Keratinocyte (primary cell): ENCODE measurements around the gene RNU2-63P. TPM values are rescaled to one million over a fixed set of nuclear protein-coding genes. Genes with fewer than 3 reads are reported as not detected.

Experiments
- DNase-seq: peaks from one replicate; pipeline ENCODE4 v3.0.0-alpha.2; 2011; ENCODE audit warnings: low read depth, missing footprints, low spot score
- FAIRE-seq: peaks from 2 replicates; lab custom pipeline; 2011; peaks lifted over from hg19 to GRCh38; lab: Jason Lieb, UNC
- H2AFZ ChIP-seq: 2 replicates; pipeline ENCODE4 v1.6.0; 2012; ENCODE audit warnings: low read length, control low read depth, inconsistent platforms; ENCODE audit not compliant: control insufficient read depth
- H3K27ac ChIP-seq: 2 replicates; pipeline ENCODE4 v1.5.1; 2011; ENCODE audit warnings: low read length; ENCODE audit not compliant: control insufficient read depth, insufficient read depth
- H3K27me3 ChIP-seq: 3 replicates; pipeline ENCODE4 v1.6.0; 2011; ENCODE audit warnings: low read length; ENCODE audit not compliant: control insufficient read depth, insufficient read depth; ENCODE audit errors: extremely low read depth
- H3K36me3 ChIP-seq, 2 experiments: 2 replicates in 1 of 2; 3 replicates in 1 of 2; pipeline ENCODE4 v1.5.1; 2011; ENCODE audit warnings: low read length in 2 of 2, mild to moderate bottlenecking in 1 of 2; ENCODE audit not compliant: control insufficient read depth in 2 of 2, insufficient read depth in 2 of 2; ENCODE audit errors: extremely low read depth in 1 of 2
- H3K4me1 ChIP-seq: 3 replicates; pipeline ENCODE4 v1.5.1; 2011; ENCODE audit warnings: low read length; ENCODE audit not compliant: control insufficient read depth, insufficient read depth; ENCODE audit errors: extremely low read depth
- H3K4me2 ChIP-seq: 3 replicates; pipeline ENCODE4 v1.6.0; 2011; ENCODE audit warnings: low read depth, low read length; ENCODE audit not compliant: control insufficient read depth, insufficient read depth; ENCODE audit errors: extremely low read depth
- H3K4me3 ChIP-seq, 3 experiments: fragments of 200-600 bp in 1 of 3; sonication (generic) in 1 of 3; 2 replicates in 2 of 3; 3 replicates in 1 of 3; pipeline ENCODE4 v1.5.1; 2011 to 2016; ENCODE audit warnings: low read length in 3 of 3, mild to moderate bottlenecking in 3 of 3, control low read depth in 2 of 3, inconsistent platforms in 1 of 3, low read depth in 1 of 3, mixed read lengths in 1 of 3, mixed run types in 1 of 3, moderate library complexity in 1 of 3; ENCODE audit not compliant: control insufficient read depth in 2 of 3, insufficient read depth in 2 of 3; ENCODE audit errors: extremely low read depth in 1 of 3
- H3K79me2 ChIP-seq: 2 replicates; pipeline ENCODE4 v1.6.0; 2012; ENCODE audit warnings: low read length; ENCODE audit not compliant: control insufficient read depth, insufficient read depth
- H3K9ac ChIP-seq: 3 replicates; pipeline ENCODE4 v1.6.0; 2011; ENCODE audit warnings: low read length; ENCODE audit not compliant: control insufficient read depth, insufficient read depth; ENCODE audit errors: extremely low read depth
- H3K9me1 ChIP-seq: 3 replicates; pipeline ENCODE4 v1.6.0; 2011; ENCODE audit warnings: low read length; ENCODE audit not compliant: control insufficient read depth, insufficient read depth; ENCODE audit errors: extremely low read depth
- H3K9me3 ChIP-seq: 2 replicates; pipeline ENCODE4 v1.5.1; 2012; ENCODE audit warnings: low read depth, low read length; ENCODE audit not compliant: control insufficient read depth
- H4K20me1 ChIP-seq: 3 replicates; pipeline ENCODE4 v1.6.0; 2011; ENCODE audit warnings: low read length; ENCODE audit not compliant: control insufficient read depth, insufficient read depth; ENCODE audit errors: extremely low read depth
- EZH2 ChIP-seq: IDR thresholded peaks from one replicate; pipeline ENCODE4 v1.6.1; 2012; ENCODE audit warnings: inconsistent platforms, mild to moderate bottlenecking, low read length, moderate library complexity
- dilution Hi-C: fragments of 300-500 bp; cut with MboI; formaldehyde crosslinking; loops from one replicate; pipeline ENCODE4 v1.7.0; 2020; ENCODE audit warnings: low sequenced_read_pairs; ENCODE audit not compliant: extremely low pct_ligation_motif_present
- polyA plus RNA-seq, 5 experiments: library from polyadenylated mRNA; depleted of rRNA in 3 of 5; stranded (reverse) in 3 of 5; stranded (forward) in 1 of 5; unstranded in 1 of 5; fragments of >200 nt; gene quantifications; 1 replicate in 1 of 5; 2 replicates in 3 of 5; 3 replicates in 1 of 5; pipeline versions ENCODE4 v1.2.1 to v1.2.3, GENCODE V29; 2011 to 2012; ENCODE audit warnings: missing spikeins in 2 of 5, low read depth in 1 of 5, low replicate concordance in 1 of 5
- TF ChIP-seq, protein P1 (sequence below), 3 experiments: IDR thresholded peaks in 1 of 3; conservative IDR thresholded peaks in 1 of 3; optimal IDR thresholded peaks in 1 of 3; 2 replicates in 2 of 3; 3 replicates in 1 of 3; pipeline versions ENCODE3 to v1.5.1; 2011; ENCODE audit warnings: low read length in 3 of 3, mild to moderate bottlenecking in 3 of 3, moderate library complexity in 2 of 3, control low read depth in 1 of 3, inconsistent platforms in 1 of 3; ENCODE audit not compliant: insufficient read depth in 2 of 3; ENCODE audit errors: extremely low read depth in 1 of 3

Gene RNU2-63P
- polyA plus RNA-seq, 1 donor (not counting 4 experiments of a cell fraction or from before 2014, with no cell fraction given): 2.4 TPM

GRCh38 chr2:88036182-88036581 lies 19.8 kb upstream of the RNU2-63P start:
- dilution Hi-C loops: no loop called here
- H3K27me3 ChIP-seq: no peaks in the 10 kb centered on the region
- no peaks in the 10 kb centered on the region for H4K20me1 ChIP-seq
- no peak for TF ChIP-seq EZH2
- TF ChIP-seq, protein P1, sequence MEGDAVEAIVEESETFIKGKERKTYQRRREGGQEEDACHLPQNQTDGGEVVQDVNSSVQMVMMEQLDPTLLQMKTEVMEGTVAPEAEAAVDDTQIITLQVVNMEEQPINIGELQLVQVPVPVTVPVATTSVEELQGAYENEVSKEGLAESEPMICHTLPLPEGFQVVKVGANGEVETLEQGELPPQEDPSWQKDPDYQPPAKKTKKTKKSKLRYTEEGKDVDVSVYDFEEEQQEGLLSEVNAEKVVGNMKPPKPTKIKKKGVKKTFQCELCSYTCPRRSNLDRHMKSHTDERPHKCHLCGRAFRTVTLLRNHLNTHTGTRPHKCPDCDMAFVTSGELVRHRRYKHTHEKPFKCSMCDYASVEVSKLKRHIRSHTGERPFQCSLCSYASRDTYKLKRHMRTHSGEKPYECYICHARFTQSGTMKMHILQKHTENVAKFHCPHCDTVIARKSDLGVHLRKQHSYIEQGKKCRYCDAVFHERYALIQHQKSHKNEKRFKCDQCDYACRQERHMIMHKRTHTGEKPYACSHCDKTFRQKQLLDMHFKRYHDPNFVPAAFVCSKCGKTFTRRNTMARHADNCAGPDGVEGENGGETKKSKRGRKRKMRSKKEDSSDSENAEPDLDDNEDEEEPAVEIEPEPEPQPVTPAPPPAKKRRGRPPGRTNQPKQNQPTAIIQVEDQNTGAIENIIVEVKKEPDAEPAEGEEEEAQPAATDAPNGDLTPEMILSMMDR (optimal IDR thresholded peaks at IDR 0.05 in 1 of 3, IDR thresholded peaks at IDR 0.05 in 1 of 3, conservative IDR thresholded peaks at IDR 0.05 in 1 of 3; ENCODE audit: extremely low read depth in 1 of 3, insufficient read depth in 2 of 3, low read length in 3 of 3): no peak
- DNase-seq: no peak
- no peaks in the 10 kb centered on the region for H3K9me1 ChIP-seq
- no peak overlapping the region for H3K4me2 ChIP-seq
- peaks cover 3 to 7% of the 10 kb centered on the region in 2 experiments for H3K36me3 ChIP-seq
- H3K4me3 ChIP-seq: no peak overlapping the region
- H3K9me3 ChIP-seq: no peaks in the 10 kb centered on the region
- H2AFZ ChIP-seq: no peak overlapping the region
- H3K4me1 ChIP-seq: peaks cover 14% of the 10 kb centered on the region
- FAIRE-seq: no peak
- no peak overlapping the region for H3K27ac ChIP-seq
- no peaks in the 10 kb centered on the region for H3K79me2 ChIP-seq
- H3K9ac ChIP-seq: no peak overlapping the region

DNA sequence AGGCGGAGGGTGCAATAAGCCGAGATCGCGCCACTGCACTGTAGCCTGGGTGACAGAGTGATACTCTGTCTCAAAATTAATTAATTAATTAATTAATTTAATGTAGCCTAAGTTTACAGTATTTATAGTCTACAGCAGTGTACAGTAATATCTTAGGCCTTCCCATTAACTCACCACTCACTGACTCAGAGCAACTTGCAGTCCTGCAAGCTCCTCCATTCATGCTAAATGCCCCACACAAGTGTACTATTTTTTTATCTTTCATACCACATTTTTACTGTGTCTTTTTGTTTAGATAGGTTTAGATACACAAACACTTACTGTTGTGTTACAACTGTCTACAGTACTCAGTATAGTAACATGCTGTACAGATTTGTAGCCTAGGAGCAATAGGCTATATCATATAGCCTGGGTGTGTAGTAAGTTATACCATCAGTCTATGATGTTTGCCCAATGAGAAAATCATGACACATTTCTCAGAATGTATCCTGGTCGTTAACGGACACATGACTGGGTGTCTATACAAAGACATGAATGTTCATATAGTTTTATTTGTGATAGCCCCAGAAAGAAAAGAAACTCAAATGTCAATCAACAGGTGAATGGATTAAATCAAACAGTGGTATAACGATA lies 15.8 kb upstream of the RNU2-63P start:
- Histone ChIP-seq H3K4me2 (no peak overlapping the region), H3K9me1 (no peaks in the 10 kb centered on the region), H3K79me2 (no peaks in the 10 kb centered on the region), H4K20me1 (no peaks in the 10 kb centered on the region), H3K4me1 (no peaks in the 10 kb centered on the region), H3K36me3 (peaks cover 7 to 8% of the 10 kb centered on the region in 2 experiments), H3K9me3 (no peaks in the 10 kb centered on the region), H2AFZ (no peak overlapping the region), H3K9ac (no peak overlapping the region), H3K4me3 (no peak overlapping the region), H3K27me3 (no peaks in the 10 kb centered on the region), H3K27ac (no peak overlapping the region)
- TF ChIP-seq, protein P1 (optimal IDR thresholded peaks at IDR 0.05 in 1 of 3, IDR thresholded peaks at IDR 0.05 in 1 of 3, conservative IDR thresholded peaks at IDR 0.05 in 1 of 3; ENCODE audit: extremely low read depth in 1 of 3, insufficient read depth in 2 of 3, low read length in 3 of 3): no peak
- no peak for TF ChIP-seq EZH2
- FAIRE-seq (no peak), DNase-seq (no peak)
- dilution Hi-C loops: no loop called here
